ENCODE results near the gene DARS2.

DARS2 gene

GRCh38 chr1:173863224-173864161, 39.0 kb downstream of the DARS2 start:
- H2AFZ ChIP-seq (ENCODE audit: low read depth, low read length): no peak overlapping the region
- H2BK15ac ChIP-seq (ENCODE audit: low read depth, poor library complexity, severe bottlenecking): no peak overlapping the region
- peaks cover 19 to 69% of the 10 kb centered on the region in 2 experiments for H3K36me3 ChIP-seq (ENCODE audit: control insufficient read depth in 1 of 2, insufficient read depth in 2 of 2, low read depth in 1 of 2, low read length in 2 of 2)
- no peak overlapping the region for H2AK5ac ChIP-seq (ENCODE audit: low read length, severe bottlenecking)
- no peak overlapping the region for H2BK5ac ChIP-seq (ENCODE audit: low read depth, low read length, poor library complexity, severe bottlenecking)
- peak overlapping the region; percentile 92 for H3K9ac ChIP-seq (ENCODE audit: low read length)
- H3K4me2 ChIP-seq (ENCODE audit: low read length, poor library complexity, severe bottlenecking): no peak overlapping the region
- H3K4me3 ChIP-seq (ENCODE audit: insufficient read depth in 1 of 2, low read depth in 1 of 2, low read length in 2 of 2): no peak overlapping the region
- no peaks in the 10 kb centered on the region for H3K9me3 ChIP-seq (ENCODE audit: control insufficient read depth, low read length)
- H2BK12ac ChIP-seq (ENCODE audit: low read length in 2 of 2): no peak overlapping the region
- peak overlapping the region; percentile 16 for H3K27ac ChIP-seq (ENCODE audit: low read length, poor library complexity, severe bottlenecking)
- H4K8ac ChIP-seq (ENCODE audit: low read length): no peak overlapping the region
- no peak overlapping the region for H2BK120ac ChIP-seq (ENCODE audit: low read depth, low read length)
- H3K23ac ChIP-seq (ENCODE audit: low read length in 2 of 2): no peak overlapping the region
- H3K79me1 ChIP-seq (replicated peaks; ENCODE audit: low read length, poor library complexity, severe bottlenecking): no peaks in the 10 kb centered on the region
- H3K14ac ChIP-seq (ENCODE audit: low read length in 2 of 2): no peak overlapping the region
- no peak overlapping the region for H3K4ac ChIP-seq (ENCODE audit: low read depth in 1 of 2, low read length in 2 of 2)
- H4K91ac ChIP-seq (ENCODE audit: low read length): no peak overlapping the region
- DNase-seq: no peak
- H3K27me3 ChIP-seq (ENCODE audit: control insufficient read depth in 1 of 2, insufficient read depth in 1 of 2, low read length in 2 of 2): no peaks in the 10 kb centered on the region
- no peak overlapping the region for H3K18ac ChIP-seq (ENCODE audit: low read depth in 1 of 2, low read length in 2 of 2)
- no peaks in the 10 kb centered on the region for H3K4me1 ChIP-seq (ENCODE audit: control insufficient read depth, insufficient read depth, low read depth, low read length)

- no peak overlapping the region for H2AFZ ChIP-seq (ENCODE audit: low read depth, low read length)
- no peak overlapping the region for H3K4me2 ChIP-seq (ENCODE audit: low read length, poor library complexity, severe bottlenecking)
- H3K9me3 ChIP-seq (ENCODE audit: control insufficient read depth, low read length): no peaks in the 10 kb centered on the region
- H4K8ac ChIP-seq (ENCODE audit: low read length): no peak overlapping the region
- H3K9ac ChIP-seq (ENCODE audit: low read length): peak overlapping the region; percentile 92
- no peak overlapping the region for H4K91ac ChIP-seq (ENCODE audit: low read length)
- no peak overlapping the region for H3K18ac ChIP-seq (ENCODE audit: low read depth in 1 of 2, low read length in 2 of 2)
- H3K4me3 ChIP-seq (ENCODE audit: insufficient read depth in 1 of 2, low read depth in 1 of 2, low read length in 2 of 2): peak overlapping the region in 1 of 2 experiments; percentile 91
- H3K27me3 ChIP-seq (ENCODE audit: control insufficient read depth in 1 of 2, insufficient read depth in 1 of 2, low read length in 2 of 2): no peaks in the 10 kb centered on the region
- no peak overlapping the region for H3K23ac ChIP-seq (ENCODE audit: low read length in 2 of 2)
- DNase-seq: no peak
- no peak overlapping the region for H2AK5ac ChIP-seq (ENCODE audit: low read length, severe bottlenecking)
- H3K79me1 ChIP-seq (replicated peaks; ENCODE audit: low read length, poor library complexity, severe bottlenecking): peaks cover 2% of the 10 kb centered on the region
- no peak overlapping the region for H2BK5ac ChIP-seq (ENCODE audit: low read depth, low read length, poor library complexity, severe bottlenecking)
- peaks cover 19 to 64% of the 10 kb centered on the region in 2 experiments for H3K36me3 ChIP-seq (ENCODE audit: control insufficient read depth in 1 of 2, insufficient read depth in 2 of 2, low read depth in 1 of 2, low read length in 2 of 2)
- H2BK12ac ChIP-seq (ENCODE audit: low read length in 2 of 2): no peak overlapping the region
- no peak overlapping the region for H3K14ac ChIP-seq (ENCODE audit: low read length in 2 of 2)
- no peaks in the 10 kb centered on the region for H3K4me1 ChIP-seq (ENCODE audit: control insufficient read depth, insufficient read depth, low read depth, low read length)
- H3K4ac ChIP-seq (ENCODE audit: low read depth in 1 of 2, low read length in 2 of 2): no peak overlapping the region
- WGBS: 87% methylated on average over 3 of the region's 5 CpGs
- H3K27ac ChIP-seq (ENCODE audit: low read length, poor library complexity, severe bottlenecking): no peak overlapping the region
- no peak overlapping the region for H2BK15ac ChIP-seq (ENCODE audit: low read depth, poor library complexity, severe bottlenecking)
- no peak overlapping the region for H2BK120ac ChIP-seq (ENCODE audit: low read depth, low read length)
These were observed 39.9 kb downstream of the DARS2 start for GRCh38 chr1:173864179-173864867.

GRCh38 chr1:173865468-173866164, 41.1 kb downstream of the DARS2 start:
- Histone ChIP-seq H2AK5ac (ENCODE audit: low read length, severe bottlenecking) (no peak overlapping the region), H2BK15ac (ENCODE audit: low read depth, poor library complexity, severe bottlenecking) (no peak overlapping the region), H3K36me3 (ENCODE audit: control insufficient read depth in 1 of 2, insufficient read depth in 2 of 2, low read depth in 1 of 2, low read length in 2 of 2) (peaks cover 26 to 63% of the 10 kb centered on the region in 2 experiments), H2BK5ac (ENCODE audit: low read depth, low read length, poor library complexity, severe bottlenecking) (no peak overlapping the region), H3K4me2 (ENCODE audit: low read length, poor library complexity, severe bottlenecking) (peak overlapping the region; percentile 14), H3K4me3 (ENCODE audit: insufficient read depth in 1 of 2, low read depth in 1 of 2, low read length in 2 of 2) (peak overlapping the region in 1 of 2 experiments; percentile 91), H2AFZ (ENCODE audit: low read depth, low read length) (no peak overlapping the region), H3K23ac (ENCODE audit: low read length in 2 of 2) (no peak overlapping the region), H3K4me1 (ENCODE audit: control insufficient read depth, insufficient read depth, low read depth, low read length) (no peaks in the 10 kb centered on the region), H3K27ac (ENCODE audit: low read length, poor library complexity, severe bottlenecking) (peak overlapping the region; percentile 27), H2BK120ac (ENCODE audit: low read depth, low read length) (no peak overlapping the region), H3K18ac (ENCODE audit: low read depth in 1 of 2, low read length in 2 of 2) (no peak overlapping the region), H3K9me3 (ENCODE audit: control insufficient read depth, low read length) (no peaks in the 10 kb centered on the region), H2BK12ac (ENCODE audit: low read length in 2 of 2) (no peak overlapping the region), H3K4ac (ENCODE audit: low read depth in 1 of 2, low read length in 2 of 2) (no peak overlapping the region), H3K27me3 (ENCODE audit: control insufficient read depth in 1 of 2, insufficient read depth in 1 of 2, low read length in 2 of 2) (no peaks in the 10 kb centered on the region), H3K79me1 (replicated peaks; ENCODE audit: low read length, poor library complexity, severe bottlenecking) (peaks cover 8% of the 10 kb centered on the region), H3K9ac (ENCODE audit: low read length) (peak overlapping the region; percentile 92), H4K8ac (ENCODE audit: low read length) (no peak overlapping the region), H3K14ac (ENCODE audit: low read length in 2 of 2) (no peak overlapping the region), H4K91ac (ENCODE audit: low read length) (no peak overlapping the region)
- WGBS: 13% methylated on average over 4 of the region's 4 CpGs
- DNase-seq: no peak
